ENCODE data around the gene HS3ST5.

DNA sequence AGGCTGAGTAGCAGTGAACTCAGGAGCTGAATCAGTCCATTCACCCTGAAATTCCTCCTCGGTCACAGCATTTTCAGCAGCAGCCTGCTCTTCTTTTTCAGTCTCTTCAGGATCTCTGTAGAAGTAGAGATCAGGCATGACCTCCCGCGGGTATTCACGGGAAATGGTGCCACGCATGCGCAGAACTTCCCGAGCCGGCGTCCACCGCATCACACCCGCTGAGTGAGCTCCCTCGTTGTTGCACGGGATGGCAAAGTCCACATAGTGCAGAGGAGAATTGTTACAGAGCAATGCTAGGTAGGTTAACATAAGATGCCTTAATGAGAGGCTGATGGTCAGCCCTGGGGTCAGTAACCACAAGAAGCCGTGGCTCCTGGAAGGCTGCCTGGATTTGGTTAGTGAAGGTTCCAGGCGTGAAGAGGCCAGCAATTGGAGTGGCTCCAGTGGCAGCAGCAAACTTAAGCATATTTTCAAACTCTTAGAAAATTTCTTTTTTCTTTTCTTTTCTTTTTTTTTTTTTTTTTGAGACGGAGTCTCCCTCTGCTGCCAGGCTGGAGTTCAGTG is 258.4 kb downstream of the HS3ST5 start:
- no peak for TF ChIP-seq POLR2A (IDR thresholded peaks at IDR 0.05)
- TF ChIP-seq, protein P1, sequence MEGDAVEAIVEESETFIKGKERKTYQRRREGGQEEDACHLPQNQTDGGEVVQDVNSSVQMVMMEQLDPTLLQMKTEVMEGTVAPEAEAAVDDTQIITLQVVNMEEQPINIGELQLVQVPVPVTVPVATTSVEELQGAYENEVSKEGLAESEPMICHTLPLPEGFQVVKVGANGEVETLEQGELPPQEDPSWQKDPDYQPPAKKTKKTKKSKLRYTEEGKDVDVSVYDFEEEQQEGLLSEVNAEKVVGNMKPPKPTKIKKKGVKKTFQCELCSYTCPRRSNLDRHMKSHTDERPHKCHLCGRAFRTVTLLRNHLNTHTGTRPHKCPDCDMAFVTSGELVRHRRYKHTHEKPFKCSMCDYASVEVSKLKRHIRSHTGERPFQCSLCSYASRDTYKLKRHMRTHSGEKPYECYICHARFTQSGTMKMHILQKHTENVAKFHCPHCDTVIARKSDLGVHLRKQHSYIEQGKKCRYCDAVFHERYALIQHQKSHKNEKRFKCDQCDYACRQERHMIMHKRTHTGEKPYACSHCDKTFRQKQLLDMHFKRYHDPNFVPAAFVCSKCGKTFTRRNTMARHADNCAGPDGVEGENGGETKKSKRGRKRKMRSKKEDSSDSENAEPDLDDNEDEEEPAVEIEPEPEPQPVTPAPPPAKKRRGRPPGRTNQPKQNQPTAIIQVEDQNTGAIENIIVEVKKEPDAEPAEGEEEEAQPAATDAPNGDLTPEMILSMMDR (IDR thresholded peaks at IDR 0.05), result no peak
